Activated CD4-positive, alpha-beta memory T cell treated with anti-CD3 and anti-CD28 coated beads for 36 hours (primary cell): ENCODE measurements around the gene INPP5B. TPM values are rescaled to one million over a fixed set of nuclear protein-coding genes. Genes with fewer than 3 reads are reported as not detected.
"Not testable (repeated sequence)": the region's sequence is repeated elsewhere in the genome, so short reads cannot be mapped to it uniquely, and the experiment has no call there.

Experiments
- CTCF ChIA-PET: fragments of 350-600 bp; sonication (Branson Sonifier 250); formaldehyde crosslinking; loops from one replicate; lab custom pipeline; 2021; ENCODE audit warnings: antibody characterized with exemption, inconsistent platforms; lab: Charles Lee
- POLR2A ChIA-PET: fragments of 350-600 bp; sonication (Branson Sonifier 250); formaldehyde crosslinking; loops from one replicate; lab custom pipeline; 2021; ENCODE audit warnings: antibody characterized with exemption; lab: Charles Lee
- DNase-seq: peaks from one replicate; pipeline ENCODE4 v3.0.0-alpha.2; 2020
- H3K27ac Mint-ChIP-seq: one replicate; pipeline ENCODE4 v1.8.0; 2021; ENCODE audit warnings: mixed read lengths
- H3K27me3 Mint-ChIP-seq: one replicate; pipeline ENCODE4 v1.8.0; 2021; ENCODE audit warnings: mixed read lengths
- H3K36me3 Mint-ChIP-seq: one replicate; pipeline ENCODE4 v1.8.0; 2021; ENCODE audit warnings: mixed read lengths
- H3K4me1 Mint-ChIP-seq: one replicate; pipeline ENCODE4 v1.8.0; 2021; ENCODE audit warnings: low read depth, mixed read lengths
- H3K4me3 Mint-ChIP-seq: one replicate; pipeline ENCODE4 v1.8.0; 2021; ENCODE audit warnings: mild to moderate bottlenecking, mixed read lengths
- H3K9me3 Mint-ChIP-seq: one replicate; pipeline ENCODE4 v1.8.0; 2021; ENCODE audit warnings: mixed read lengths
- intact Hi-C: fragments of 100-400 bp; cut with micrococcal nuclease; formaldehyde crosslinking; loops from one replicate; pipeline ENCODE4 v1.15.1; 2023
- total RNA-seq, 2 experiments: library from RNA; stranded (reverse); gene quantifications; one replicate each; pipeline ENCODE4 v1.2.3, GENCODE V29; 2021

Gene INPP5B
- total RNA-seq, result 10 to 100 TPM; 24.3 to 24.4 TPM

DNA sequence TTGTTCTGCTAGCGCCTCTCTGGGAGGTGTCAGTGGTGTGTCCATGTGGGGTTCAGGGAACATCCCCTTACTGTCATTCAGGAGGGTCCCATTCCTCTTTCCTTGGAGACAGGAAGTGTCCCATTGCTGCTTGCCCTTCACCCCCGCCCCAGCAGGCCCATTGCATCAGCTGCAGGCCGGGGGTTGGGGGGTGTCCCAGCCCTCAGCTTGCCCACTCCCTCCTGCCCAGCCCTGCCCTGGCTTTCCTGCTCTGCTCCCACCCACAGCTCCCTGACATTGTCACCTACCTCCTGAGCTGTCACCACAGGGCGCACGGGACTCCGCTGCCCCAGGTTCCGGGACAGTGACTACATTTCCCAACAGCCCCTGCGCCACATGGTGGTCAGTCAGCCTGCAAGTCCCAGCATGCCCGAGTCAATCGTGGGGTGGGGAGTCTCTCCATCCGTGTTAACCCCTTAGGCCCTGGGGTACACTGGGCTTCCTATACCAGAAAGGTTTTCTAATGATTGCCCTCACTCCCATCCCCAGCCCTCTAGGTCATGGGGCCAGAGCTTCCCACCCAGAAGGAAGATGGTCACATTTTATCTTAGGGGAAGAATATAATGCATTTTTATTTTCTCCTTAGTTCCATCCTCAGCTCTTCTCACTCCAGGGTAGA is at the start of gene INPP5B:
Gene INPP5B, minus strand, starts transcription at position 351 of the 658 bp plus-strand sequence. CDS start 745 bp downstream, outside the sequence.
- CTCF ChIA-PET, result no interaction called here

DNA sequence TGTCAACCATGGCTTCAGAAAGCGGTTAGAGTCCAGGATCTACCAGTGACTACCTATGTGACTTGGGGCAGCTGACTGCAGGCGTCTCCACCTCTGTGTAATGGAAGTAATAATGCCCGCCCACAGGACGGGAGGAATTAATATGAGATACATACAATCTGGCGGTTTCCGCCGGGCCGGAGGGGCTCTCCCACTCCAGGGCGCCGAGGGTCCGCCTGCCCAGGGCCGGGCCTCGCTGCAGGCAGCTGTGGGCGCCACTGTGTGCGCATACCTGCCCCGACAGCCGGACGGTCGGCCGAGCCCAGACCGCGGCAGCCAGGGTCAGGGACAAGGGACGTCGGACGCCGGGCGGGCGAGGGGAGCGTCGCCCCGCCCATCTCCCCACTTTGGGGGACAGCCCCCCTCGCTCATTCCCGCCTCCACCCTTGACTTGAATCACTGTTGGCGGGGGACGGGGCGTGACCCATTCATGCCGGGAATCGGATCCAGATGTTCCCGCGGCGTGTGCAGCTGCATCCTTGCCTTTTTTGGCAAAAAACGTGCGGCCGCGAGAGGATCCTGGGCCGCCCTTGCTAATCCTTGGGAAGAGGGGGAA is 49.0 kb upstream of the INPP5B start:
- Mint-ChIP-seq H3K4me3 (peak overlapping the region; percentile 45), H3K27me3 (no peaks in the 10 kb centered on the region), H3K27ac (peak overlapping the region; percentile 66), H3K9me3 (no peaks in the 10 kb centered on the region), H3K4me1 (peaks cover 31% of the 10 kb centered on the region), H3K36me3 (peaks cover 6% of the 10 kb centered on the region)
- CTCF ChIA-PET, result no interaction called here
- peak; percentile 59 for DNase-seq
- intact Hi-C loops, result loop anchor here (1.0 kb wide), 1 partner anchor 13 kb away; no protein-coding TSS in a partner anchor
- POLR2A ChIA-PET, result interaction anchor here (1.9 kb wide), 1 partner anchor 17 kb away, joined by 4 read pairs; the partner anchor contains the start of gene UTP11

More for the DNA sequence above, at the start of gene INPP5B:
- no peaks in the 10 kb centered on the region for H3K27me3 Mint-ChIP-seq
- H3K9me3 Mint-ChIP-seq, result no peaks in the 10 kb centered on the region
- H3K36me3 Mint-ChIP-seq, result no peaks in the 10 kb centered on the region
- peak within 1 kb of the TSS; percentile 92 for H3K27ac Mint-ChIP-seq
- intact Hi-C loops, result no loop called here
- POLR2A ChIA-PET, result no interaction called here
- H3K4me1 Mint-ChIP-seq, result peaks cover 9% of the 10 kb centered on the region
- H3K4me3 Mint-ChIP-seq, result peak within 1 kb of the TSS; percentile 91
- DNase-seq, result peak; percentile 81

DNA sequence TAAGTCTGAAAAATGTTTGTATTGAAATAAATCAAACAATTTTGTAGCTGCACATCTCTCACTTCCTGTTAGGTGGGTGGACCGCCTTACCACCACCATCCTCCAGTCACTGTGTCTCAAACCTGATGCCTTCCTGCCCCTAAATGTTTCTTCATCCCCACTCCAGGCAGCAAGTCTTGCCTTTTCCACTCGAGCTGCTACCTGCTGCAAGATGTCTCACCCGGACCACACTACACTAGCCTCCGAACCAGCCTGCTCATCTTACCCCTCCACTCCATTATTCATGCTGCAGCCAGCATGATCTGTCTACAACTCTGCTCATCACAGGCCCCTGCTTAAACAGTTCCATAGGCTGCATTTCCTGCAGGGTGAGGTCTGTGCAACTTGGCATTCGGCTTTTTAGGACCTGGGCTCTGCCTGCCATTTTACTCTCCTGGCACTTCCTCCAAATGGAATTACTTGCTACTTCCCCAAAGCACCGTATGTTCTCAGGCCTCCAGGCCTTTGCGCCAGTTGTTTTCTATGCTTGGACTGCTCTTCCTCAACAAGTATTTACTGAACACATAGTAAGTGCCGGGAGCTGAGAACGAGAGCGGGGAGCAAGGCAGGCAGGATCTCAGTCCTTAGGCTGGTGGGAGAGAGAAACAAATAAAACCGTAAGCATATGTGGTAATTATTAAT is 48.2 kb upstream of the INPP5B start:
- Mint-ChIP-seq H3K4me3 (peak overlapping the region; percentile 55), H3K27ac (peak overlapping the region; percentile 66), H3K4me1 (peaks cover 28% of the 10 kb centered on the region), H3K27me3 (no peaks in the 10 kb centered on the region), H3K9me3 (no peaks in the 10 kb centered on the region), H3K36me3 (peaks cover 7% of the 10 kb centered on the region)
- intact Hi-C loops, result loop anchor here (1.0 to 5.0 kb wide), 3 partner anchors 14 to 303 kb away; partner anchors contain the start of genes C1orf122, CDCA8 and YRDC
- POLR2A ChIA-PET, result interaction anchor here (1.9 kb wide), 1 partner anchor 18 kb away, joined by 4 read pairs; the partner anchor contains the start of gene UTP11
- no peak for DNase-seq
- CTCF ChIA-PET, result no interaction called here

- peaks cover 20% of the 10 kb centered on the region for H3K4me1 Mint-ChIP-seq
- peak overlapping the region; percentile 94 for H3K27ac Mint-ChIP-seq
- peak; percentile 54 for DNase-seq
- POLR2A ChIA-PET, result interaction anchor here (0.8 to 1.8 kb wide), 7 partner anchors 12 to 181 kb away, joined by 3 to 10 read pairs (median 4); partner anchors contain the start of genes MTF1, UTP11 and YRDC
- no peaks in the 10 kb centered on the region for H3K27me3 Mint-ChIP-seq
- CTCF ChIA-PET, result interaction anchor here (0.8 to 3.3 kb wide), 12 partner anchors 11 to 846 kb away, joined by 3 to 28 read pairs (median 9); partner anchors contain the start of genes C1orf122, MTF1, UTP11 and YRDC
- H3K36me3 Mint-ChIP-seq, result peaks cover 22% of the 10 kb centered on the region
- no peaks in the 10 kb centered on the region for H3K9me3 Mint-ChIP-seq
- intact Hi-C loops, result no loop called here
- H3K4me3 Mint-ChIP-seq, result peak overlapping the region; percentile 98
Measured at GRCh38 chr1:37989361-37989930, 42.6 kb upstream of the INPP5B start.

- CTCF ChIA-PET, result interaction anchor here (0.9 kb wide), 1 partner anchor 848 kb away, joined by 3 read pairs; no protein-coding TSS in a partner anchor
- H3K4me3 Mint-ChIP-seq, result no peak overlapping the region
- peaks cover 29% of the 10 kb centered on the region for H3K36me3 Mint-ChIP-seq
- intact Hi-C loops, result no loop called here
- H3K27ac Mint-ChIP-seq, result no peak overlapping the region
- DNase-seq, result no peak
- POLR2A ChIA-PET, result no interaction called here
- no peaks in the 10 kb centered on the region for H3K27me3 Mint-ChIP-seq
- H3K9me3 Mint-ChIP-seq, result no peaks in the 10 kb centered on the region
- H3K4me1 Mint-ChIP-seq, result peaks cover 18% of the 10 kb centered on the region
Measured at GRCh38 chr1:37987679-37988078, 40.8 kb upstream of the INPP5B start.

- intact Hi-C loops, result no loop called here
- Mint-ChIP-seq H3K4me3 (no peak overlapping the region), H3K27ac (no peak overlapping the region), H3K4me1 (peaks cover 11% of the 10 kb centered on the region), H3K36me3 (peaks cover 57% of the 10 kb centered on the region), H3K9me3 (no peaks in the 10 kb centered on the region), H3K27me3 (no peaks in the 10 kb centered on the region)
- no peak for DNase-seq
- POLR2A ChIA-PET, result no interaction called here
- CTCF ChIA-PET, result no interaction called here
Measured at GRCh38 chr1:37983546-37983945, 36.7 kb upstream of the INPP5B start.

GRCh38 chr1:37978541-37978940 is 31.7 kb upstream of the INPP5B start:
- Mint-ChIP-seq H3K4me1 (no peaks in the 10 kb centered on the region), H3K36me3 (peaks cover 71% of the 10 kb centered on the region)
- CTCF ChIA-PET, result no interaction called here

GRCh38 chr1:37975083-37975482 is 28.2 kb upstream of the INPP5B start:
- CTCF ChIA-PET, result interaction anchor here (1.0 kb wide), 1 partner anchor 85 kb away, joined by 6 read pairs; no protein-coding TSS in a partner anchor
- H3K4me3 Mint-ChIP-seq, H3K4me1 Mint-ChIP-seq, POLR2A ChIA-PET, DNase-seq, H3K27ac Mint-ChIP-seq, H3K9me3 Mint-ChIP-seq, H3K27me3 Mint-ChIP-seq: not testable (repeated sequence)
- peaks cover 82% of the 10 kb centered on the region for H3K36me3 Mint-ChIP-seq
- intact Hi-C loops, result loop anchor here (5.0 kb wide), 1 partner anchor 43 kb away; no protein-coding TSS in a partner anchor

More at GRCh38 chr1:37978541-37978940, 31.7 kb upstream of the INPP5B start:
- Mint-ChIP-seq H3K4me3 (no peak overlapping the region), H3K9me3 (peaks cover 8% of the 10 kb centered on the region), H3K27me3 (no peaks in the 10 kb centered on the region), H3K27ac (no peak overlapping the region)
- no peak for DNase-seq
- intact Hi-C loops, result loop anchor here (5.0 kb wide), 1 partner anchor 46 kb away; no protein-coding TSS in a partner anchor
- POLR2A ChIA-PET, result no interaction called here

GRCh38 chr1:37974567-37974966 is 27.7 kb upstream of the INPP5B start:
- DNase-seq, result no peak
- Mint-ChIP-seq H3K36me3 (peaks cover 82% of the 10 kb centered on the region), H3K27ac (no peak overlapping the region), H3K27me3 (no peaks in the 10 kb centered on the region), H3K4me3 (no peak overlapping the region), H3K4me1 (peaks cover 9% of the 10 kb centered on the region), H3K9me3 (peaks cover 8% of the 10 kb centered on the region)
- CTCF ChIA-PET, result no interaction called here
- intact Hi-C loops, result no loop called here
- POLR2A ChIA-PET, result no interaction called here

DNA sequence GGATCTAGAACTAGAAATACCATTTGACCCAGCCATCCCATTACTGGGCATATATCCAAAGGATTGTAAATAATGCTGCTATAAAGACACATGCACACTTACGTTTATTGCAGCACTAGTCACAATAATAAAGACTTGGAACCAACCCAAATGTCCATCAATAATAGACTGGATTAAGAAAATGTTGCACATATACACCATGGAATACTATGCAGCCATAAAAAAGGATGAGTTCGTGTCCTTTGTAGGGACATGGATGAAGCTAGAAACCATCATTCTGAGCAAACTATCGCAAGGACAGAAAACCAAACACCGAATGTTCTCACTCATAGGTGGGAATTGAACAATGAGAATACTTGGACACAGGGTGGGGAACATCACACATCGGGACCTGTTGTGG is 26.8 kb upstream of the INPP5B start:
- H3K27ac Mint-ChIP-seq, H3K4me3 Mint-ChIP-seq, H3K4me1 Mint-ChIP-seq, H3K27me3 Mint-ChIP-seq, CTCF ChIA-PET, H3K9me3 Mint-ChIP-seq, DNase-seq, POLR2A ChIA-PET, intact Hi-C loops: not testable (repeated sequence)
- H3K36me3 Mint-ChIP-seq, result peaks cover 81% of the 10 kb centered on the region

- Mint-ChIP-seq H3K27ac (no peak overlapping the region), H3K9me3 (no peaks in the 10 kb centered on the region), H3K4me3 (no peak overlapping the region), H3K36me3 (peaks cover 48% of the 10 kb centered on the region), H3K27me3 (no peaks in the 10 kb centered on the region), H3K4me1 (no peaks in the 10 kb centered on the region)
- POLR2A ChIA-PET, result no interaction called here
- intact Hi-C loops, result no loop called here
- CTCF ChIA-PET, result no interaction called here
- no peak for DNase-seq
Measured at GRCh38 chr1:37965301-37965700, 18.4 kb upstream of the INPP5B start.
